OCI-LY1 (cell line): Measurements from ENCODE around the gene SNED1.

Source experiments
- EZH2 ChIP-seq: fragments of 200-600 bp; sonication (generic), shearing (Covaris generic); IDR thresholded peaks from 2 replicates; pipeline ENCODE4 v1.8.0; 2017; ENCODE audit warnings: borderline replicate concordance, mixed run types, mild to moderate bottlenecking, antibody characterized with exemption, low read length, moderate library complexity, mixed read lengths
- TF ChIP-seq, protein P1 (sequence below): fragments of 200-600 bp; sonication (generic), shearing (Covaris generic); IDR thresholded peaks from 2 replicates; pipeline ENCODE4 v1.5.1; 2017; ENCODE audit warnings: mild to moderate bottlenecking, antibody characterized with exemption, low read length, moderate library complexity, mixed read lengths

DNA sequence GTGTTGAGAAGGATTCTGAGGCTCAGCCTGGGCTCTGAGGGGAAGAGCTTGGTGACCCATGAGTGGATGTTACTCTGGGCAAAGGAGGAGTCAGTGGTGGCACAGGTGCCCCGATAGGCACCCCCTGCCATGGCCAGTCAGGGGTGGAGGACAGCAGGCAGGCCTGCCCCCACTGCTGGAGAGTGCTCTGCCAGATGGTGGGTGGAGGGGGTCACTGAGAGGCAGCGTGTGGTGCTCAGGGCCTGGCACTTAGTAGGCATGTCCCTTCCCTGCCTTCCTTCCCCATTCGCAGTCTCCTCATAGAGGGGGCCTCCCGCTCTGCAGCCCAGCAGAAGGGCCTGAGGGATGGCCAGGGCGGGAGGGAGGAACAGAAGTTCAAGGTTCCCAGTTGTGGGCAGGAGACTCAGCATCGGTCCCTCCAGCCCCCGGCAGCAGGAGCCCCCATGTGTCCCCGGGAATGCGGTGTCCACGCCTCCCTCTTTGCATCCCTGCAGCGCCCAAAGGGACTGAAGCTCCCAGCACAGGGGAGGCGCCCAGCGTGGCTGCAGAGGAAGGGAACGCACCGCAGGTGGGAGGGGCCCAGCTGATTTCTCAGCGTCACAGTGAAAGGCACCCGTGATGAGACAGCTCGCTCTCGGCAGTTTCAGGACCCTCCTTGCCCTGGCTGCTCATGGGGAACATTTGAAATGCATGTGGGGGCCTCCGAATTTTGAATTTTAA, 5.7 kb upstream of the SNED1 start:
- TF ChIP-seq, protein P1, sequence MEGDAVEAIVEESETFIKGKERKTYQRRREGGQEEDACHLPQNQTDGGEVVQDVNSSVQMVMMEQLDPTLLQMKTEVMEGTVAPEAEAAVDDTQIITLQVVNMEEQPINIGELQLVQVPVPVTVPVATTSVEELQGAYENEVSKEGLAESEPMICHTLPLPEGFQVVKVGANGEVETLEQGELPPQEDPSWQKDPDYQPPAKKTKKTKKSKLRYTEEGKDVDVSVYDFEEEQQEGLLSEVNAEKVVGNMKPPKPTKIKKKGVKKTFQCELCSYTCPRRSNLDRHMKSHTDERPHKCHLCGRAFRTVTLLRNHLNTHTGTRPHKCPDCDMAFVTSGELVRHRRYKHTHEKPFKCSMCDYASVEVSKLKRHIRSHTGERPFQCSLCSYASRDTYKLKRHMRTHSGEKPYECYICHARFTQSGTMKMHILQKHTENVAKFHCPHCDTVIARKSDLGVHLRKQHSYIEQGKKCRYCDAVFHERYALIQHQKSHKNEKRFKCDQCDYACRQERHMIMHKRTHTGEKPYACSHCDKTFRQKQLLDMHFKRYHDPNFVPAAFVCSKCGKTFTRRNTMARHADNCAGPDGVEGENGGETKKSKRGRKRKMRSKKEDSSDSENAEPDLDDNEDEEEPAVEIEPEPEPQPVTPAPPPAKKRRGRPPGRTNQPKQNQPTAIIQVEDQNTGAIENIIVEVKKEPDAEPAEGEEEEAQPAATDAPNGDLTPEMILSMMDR: no peak
- no peak for TF ChIP-seq EZH2
